ENCODE measurements around the gene OTOF.

GRCh38 chr2:26510344-26510973 lies 32.5 kb upstream of the OTOF start:
- TF ChIP-seq CTCF (IDR thresholded peaks at IDR 0.05) = no peak
- no peak for TF ChIP-seq POLR2A (IDR thresholded peaks at IDR 0.05)

All from uterus (tissue), 2 donors.